ENCODE results near the gene WDR90.
A peak's percentile ranks its signal among the peaks of the same experiment; 100 is the strongest.
"Not testable (repeated sequence)": the region's sequence is repeated elsewhere in the genome, so short reads cannot be mapped to it uniquely, and the experiment has no call there.

Gene WDR90

DNA sequence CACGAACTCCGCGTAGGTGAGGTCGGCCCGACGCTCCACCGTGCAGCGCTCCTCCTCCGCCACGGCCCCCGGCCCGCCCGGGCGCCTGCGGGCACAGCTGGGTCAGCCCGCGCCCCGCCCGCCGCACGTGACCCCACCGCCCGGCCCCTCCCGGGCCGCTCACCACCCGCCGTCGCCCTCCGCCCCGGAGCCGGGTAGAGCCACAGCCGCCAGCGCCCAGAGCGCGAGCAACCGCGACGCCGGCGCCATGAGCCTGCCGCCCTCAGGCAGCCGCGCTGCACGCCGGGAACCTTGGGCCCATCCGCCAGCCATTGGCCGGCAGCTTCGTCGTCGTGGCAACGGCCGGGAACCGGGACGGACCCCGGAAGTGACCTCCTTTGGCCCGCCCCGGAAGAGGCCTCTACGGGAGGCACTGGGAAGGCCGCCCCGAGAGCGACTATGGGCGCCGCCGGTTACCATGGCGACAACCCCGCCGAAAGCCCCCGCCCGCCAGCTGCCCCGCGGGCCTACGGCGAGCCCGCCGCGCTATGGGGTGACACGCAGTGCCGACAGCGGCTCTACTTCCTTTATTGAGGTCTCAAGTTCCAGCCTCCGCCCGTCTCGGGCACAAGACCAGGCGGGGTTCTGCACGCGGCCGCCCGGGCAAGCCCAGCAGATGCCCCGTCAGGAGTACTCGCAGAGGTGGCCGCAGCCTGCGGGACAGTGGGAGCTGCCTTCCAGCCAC is 35.1 kb downstream of the WDR90 start, which contains the start of gene JMJD8:
Gene JMJD8, minus strand, starts transcription at position 264 of the 724 bp plus-strand sequence. Its CDS starts 15 bp downstream, at position 249.
- peak within 1 kb of the TSS; percentile 79 for H3K27ac ChIP-seq
- DNase-seq (ENCODE audit: low read depth, low spot score), result peak; percentile 79

GRCh38 chr16:684961-685696 is 36.0 kb downstream of the WDR90 start:
- H3K27ac ChIP-seq, result peak overlapping the region; percentile 79

GRCh38 chr16:685967-686366 is 36.8 kb downstream of the WDR90 start:
- no peak for DNase-seq (ENCODE audit: low read depth, low spot score)
- H3K27ac ChIP-seq, result no peak overlapping the region

More at GRCh38 chr16:684961-685696, 36.0 kb downstream of the WDR90 start:
- DNase-seq (ENCODE audit: low read depth, low spot score), result no peak

GRCh38 chr16:686459-687260 is 37.5 kb downstream of the WDR90 start:
- no peak overlapping the region for H3K27ac ChIP-seq
- no peak for DNase-seq (ENCODE audit: low read depth, low spot score)

GRCh38 chr16:687499-687898 is 38.3 kb downstream of the WDR90 start:
- DNase-seq (ENCODE audit: low read depth, low spot score), result no peak
- no peak overlapping the region for H3K27ac ChIP-seq

DNA sequence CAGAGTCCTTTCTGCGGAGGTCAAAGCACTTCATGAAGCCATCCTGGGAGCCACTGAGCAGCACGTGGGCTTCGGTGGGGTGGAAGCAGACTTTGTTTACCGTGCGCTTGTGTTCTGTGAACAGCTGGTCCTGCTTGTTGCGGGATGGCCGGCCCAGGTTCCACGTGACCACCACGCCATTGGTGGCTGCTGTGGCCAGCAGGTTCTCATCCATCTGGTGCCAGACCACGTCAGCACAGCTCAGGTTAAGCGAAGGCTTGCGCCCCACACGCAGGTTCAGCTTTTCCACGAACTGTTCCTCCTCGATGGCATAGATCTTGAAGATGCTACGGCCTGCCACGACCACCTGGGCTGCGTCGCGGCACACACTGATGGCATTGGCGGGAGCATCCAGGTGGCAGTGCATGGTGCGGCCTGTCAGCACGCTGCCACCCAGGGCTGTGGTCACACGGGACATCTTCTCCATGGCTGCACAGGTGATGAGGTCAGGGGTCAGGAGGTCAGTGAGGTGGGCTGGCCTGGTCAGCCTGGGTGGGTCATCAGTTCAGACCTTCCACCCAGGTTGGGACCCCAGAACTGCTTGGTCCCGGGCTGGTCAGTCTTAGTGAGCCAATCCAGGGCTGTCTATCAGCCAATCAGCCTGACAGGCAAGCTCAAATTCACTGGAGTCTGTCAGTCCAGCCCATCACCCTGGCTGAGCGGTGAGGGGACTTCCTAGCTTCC is 40.2 kb downstream of the WDR90 start:
- H3K27ac ChIP-seq, result peak overlapping the region; percentile 57
- no peak for DNase-seq (ENCODE audit: low read depth, low spot score)

- H3K27ac ChIP-seq; DNase-seq (ENCODE audit: low read depth, low spot score): not testable (repeated sequence)
These were observed 42.1 kb downstream of the WDR90 start for GRCh38 chr16:691242-691641.

GRCh38 chr16:692356-693108 is 43.4 kb downstream of the WDR90 start:
- H3K27ac ChIP-seq, result no peak overlapping the region
- no peak for DNase-seq (ENCODE audit: low read depth, low spot score)

DNA sequence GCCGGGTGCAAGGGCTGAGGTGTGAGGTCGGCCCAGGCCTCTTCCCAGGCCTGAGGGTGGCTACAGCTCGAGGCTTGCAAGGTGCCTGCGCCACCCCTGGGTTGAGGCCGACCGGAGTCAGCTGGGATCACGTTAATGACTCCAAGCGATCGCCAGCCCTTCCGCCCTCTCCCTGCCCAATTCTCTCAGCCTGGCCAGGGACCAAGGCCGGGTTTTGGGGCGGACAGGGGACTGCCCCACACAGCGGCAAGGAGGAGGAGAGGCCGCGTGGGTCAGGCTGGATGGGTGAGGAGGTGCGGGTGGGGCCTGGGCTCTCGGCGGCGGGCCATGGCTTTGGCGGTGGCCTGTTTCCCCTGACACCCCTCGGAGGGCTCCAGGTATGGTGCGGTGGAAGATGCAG is 44.2 kb downstream of the WDR90 start:
- DNase-seq (ENCODE audit: low read depth, low spot score), result no peak
- H3K27ac ChIP-seq, result no peak overlapping the region

DNA sequence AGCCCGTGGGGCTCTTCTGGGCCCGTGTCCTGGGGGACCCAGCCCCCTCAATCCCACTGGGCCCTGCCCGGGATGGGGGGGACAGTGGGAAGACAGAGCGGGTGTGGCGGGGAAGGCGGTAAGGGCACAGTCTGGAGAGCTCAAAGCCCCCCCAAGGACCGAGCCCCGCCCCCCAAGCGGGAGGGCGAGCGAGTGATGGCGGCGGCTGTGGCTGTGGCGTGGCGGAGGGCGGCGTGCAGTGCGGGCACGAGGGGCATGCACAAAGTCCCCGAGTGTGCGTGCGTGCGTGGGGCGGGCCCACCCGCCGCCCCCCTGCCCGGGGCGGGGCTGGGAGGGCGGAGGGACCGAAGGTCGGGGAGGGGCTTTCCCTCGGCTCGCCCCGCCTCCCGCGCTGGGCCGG is 44.6 kb downstream of the WDR90 start:
- H3K27ac ChIP-seq, result no peak overlapping the region
- no peak for DNase-seq (ENCODE audit: low read depth, low spot score)

DNA sequence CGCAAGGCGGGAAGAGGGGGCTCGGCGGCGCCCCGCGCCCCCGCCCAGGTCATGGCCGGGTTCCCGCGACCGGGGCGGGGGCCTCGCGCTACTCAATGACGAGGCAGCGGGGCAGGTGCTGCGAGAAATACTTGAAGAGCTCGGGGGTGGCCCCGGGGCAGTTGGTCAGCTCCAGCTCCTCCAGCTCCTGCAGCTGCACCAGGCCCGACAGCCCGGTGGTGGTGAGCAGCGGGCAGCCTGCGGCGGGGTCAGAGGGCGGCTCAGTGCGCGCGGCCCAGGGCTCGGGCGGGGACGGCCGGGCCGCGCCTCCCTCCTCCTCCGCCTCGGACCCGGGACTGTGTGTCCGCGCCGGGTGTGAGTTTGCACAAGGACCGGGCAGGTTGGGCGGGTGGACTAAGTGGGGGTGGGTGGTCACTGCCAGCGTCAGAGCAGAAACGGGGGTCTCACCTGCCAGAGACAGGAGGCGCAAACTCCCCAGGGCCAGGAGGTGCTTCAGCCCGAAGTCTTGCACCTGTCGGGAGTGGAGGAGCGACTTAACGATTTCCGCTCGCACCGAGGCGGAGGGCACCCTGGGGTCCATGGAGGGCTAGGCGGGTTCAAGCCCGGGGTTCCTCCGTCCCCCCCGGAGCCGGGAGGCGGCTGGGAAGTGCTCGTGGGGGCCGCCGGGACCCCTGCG is 45.2 kb downstream of the WDR90 start:
- H3K27ac ChIP-seq, result no peak overlapping the region
- DNase-seq (ENCODE audit: low read depth, low spot score), result no peak

GRCh38 chr16:694863-695354 is 45.7 kb downstream of the WDR90 start:
- DNase-seq (ENCODE audit: low read depth, low spot score), result no peak
- H3K27ac ChIP-seq, result no peak overlapping the region

DNA sequence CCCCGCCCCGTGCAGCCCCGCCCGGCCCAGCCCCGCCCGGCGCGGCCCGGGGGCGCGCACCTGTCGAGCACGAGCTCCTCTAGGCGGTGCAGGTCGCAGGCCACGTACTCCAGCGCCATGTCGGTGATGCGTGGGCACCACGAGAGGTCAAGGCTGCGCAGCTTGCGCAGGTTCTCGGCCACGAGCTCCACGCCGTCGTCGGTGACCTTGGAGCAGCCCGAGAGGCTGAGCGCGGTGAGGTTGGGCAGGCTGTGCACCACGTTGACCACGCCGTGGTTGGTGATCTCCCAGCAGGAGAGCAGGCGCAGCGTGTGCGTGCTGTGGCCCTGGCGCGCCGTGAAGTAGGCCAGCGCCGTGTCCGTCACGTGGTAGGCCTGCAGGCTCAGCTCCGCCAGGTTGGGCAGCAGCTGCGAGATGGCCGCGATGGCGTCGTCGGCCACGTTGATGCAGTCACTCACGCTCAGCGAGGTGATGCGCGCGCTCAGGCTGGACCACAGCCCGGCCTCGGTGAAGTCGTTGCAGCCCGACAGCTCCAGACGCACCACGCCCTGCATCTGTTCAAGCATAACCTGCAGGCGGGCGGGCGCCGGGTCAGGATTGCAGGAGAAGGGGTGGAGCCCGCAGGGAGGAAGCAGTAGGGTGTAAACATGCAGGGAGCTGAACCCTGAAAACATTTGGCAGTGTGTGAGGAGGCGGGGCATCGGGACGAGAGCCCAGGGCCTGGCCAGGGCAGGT is 46.4 kb downstream of the WDR90 start:
- DNase-seq (ENCODE audit: low read depth, low spot score), result no peak
- no peak overlapping the region for H3K27ac ChIP-seq

- no peak for DNase-seq (ENCODE audit: low read depth, low spot score)
- no peak overlapping the region for H3K27ac ChIP-seq
These were observed 49.9 kb downstream of the WDR90 start for GRCh38 chr16:698911-699671.

DNA sequence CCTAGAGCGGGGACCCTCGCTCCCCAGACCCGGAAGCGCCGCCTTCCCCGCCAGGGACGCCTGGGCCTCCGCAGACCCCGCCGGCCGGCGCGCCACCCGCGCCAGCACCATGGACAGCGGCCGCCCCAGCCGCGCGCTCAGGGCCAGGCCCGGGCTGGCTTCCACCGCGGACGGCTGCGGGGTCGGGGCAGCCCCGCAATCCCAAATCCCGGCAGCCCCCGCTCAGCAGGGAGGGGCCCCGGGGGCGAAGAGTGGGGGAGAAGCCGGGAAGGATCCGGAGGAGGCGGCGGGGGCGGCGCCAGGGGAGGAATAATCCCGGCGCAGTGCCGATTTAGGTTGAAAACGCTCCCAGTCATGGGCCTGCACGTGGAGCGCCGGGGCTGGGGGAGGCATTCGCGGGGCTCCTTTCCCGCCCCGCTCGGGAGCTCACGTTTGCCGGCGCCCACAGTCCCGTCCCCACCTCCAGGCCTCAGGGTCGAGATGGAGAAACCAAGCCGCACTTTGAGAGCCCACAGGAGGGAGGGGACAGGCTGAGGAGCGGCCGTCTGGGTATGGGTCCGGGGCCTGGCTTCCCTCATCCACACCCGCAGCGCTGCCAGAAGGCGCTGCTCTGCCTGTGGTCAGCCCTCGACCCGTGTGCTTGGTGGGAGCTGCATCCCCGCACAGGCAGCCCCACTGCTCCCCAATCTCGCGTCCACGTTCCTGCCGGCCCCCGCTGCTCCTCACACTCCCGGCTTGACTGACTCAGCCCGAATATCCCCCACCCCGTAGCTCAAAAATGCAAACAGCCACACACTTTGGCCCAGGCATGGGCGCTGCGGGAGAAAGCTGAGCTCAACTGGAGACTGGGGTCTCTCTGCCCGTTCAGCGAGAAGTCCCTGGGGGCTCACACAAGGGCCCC is 51.8 kb downstream of the WDR90 start:
- no peak overlapping the region for H3K27ac ChIP-seq
- no peak for DNase-seq (ENCODE audit: low read depth, low spot score)

- no peak overlapping the region for H3K27ac ChIP-seq
- no peak for DNase-seq (ENCODE audit: low read depth, low spot score)
These were observed 53.2 kb downstream of the WDR90 start for GRCh38 chr16:702341-702740.
